Activated T-helper 1 cell treated with anti-CD3 and anti-CD28 coated beads, Interleukin-12 subunit alpha, Interleukin-12 subunit beta, Interleukin-2, Interleukin-4 antibody, amounts not matched to agents 30 ng/mL and 10 ng/mL and 1 ng/mL, durations not matched to agents 14 hours and 24 hours and 36 hours (primary cell): ENCODE results near the gene PCGF2. TPM values are rescaled to one million over a fixed set of nuclear protein-coding genes. Genes with fewer than 3 reads are reported as not detected.

Experiments used
- DNase-seq: peaks from one replicate; pipeline ENCODE4 v3.0.0; 2021; ENCODE audit warnings: low spot score
- H3K27ac Mint-ChIP-seq: one replicate; pipeline ENCODE4 v1.8.0; 2021; ENCODE audit warnings: mild to moderate bottlenecking, mixed read lengths
- H3K27me3 Mint-ChIP-seq: one replicate; pipeline ENCODE4 v1.8.0; 2022; ENCODE audit warnings: mild to moderate bottlenecking, moderate library complexity, mixed read lengths; ENCODE audit not compliant: insufficient read depth
- H3K36me3 Mint-ChIP-seq: one replicate; pipeline ENCODE4 v1.8.0; 2021; ENCODE audit warnings: low read depth, mixed read lengths
- H3K4me1 Mint-ChIP-seq: one replicate; pipeline ENCODE4 v1.8.0; 2021; ENCODE audit warnings: low read depth, mixed read lengths
- H3K4me3 Mint-ChIP-seq: one replicate; pipeline ENCODE4 v1.8.0; 2021; ENCODE audit warnings: mild to moderate bottlenecking, moderate library complexity, mixed read lengths
- H3K9me3 Mint-ChIP-seq: one replicate; pipeline ENCODE4 v1.8.0; 2021; ENCODE audit warnings: mixed read lengths
- intact Hi-C: fragments of 100-400 bp; cut with micrococcal nuclease; formaldehyde crosslinking; loops from one replicate; pipeline ENCODE4 v1.15.1; 2024
- total RNA-seq: library from RNA; stranded (reverse); gene quantifications from 2 replicates; pipeline ENCODE4 v1.2.3, GENCODE V29; 2022

Gene PCGF2
- total RNA-seq, 1 donor from 2014 or later = 4.6 TPM

- intact Hi-C loops = no loop called here
- Mint-ChIP-seq H3K4me1 (peaks cover 35% of the 10 kb centered on the region), H3K4me3 (no peak overlapping the region), H3K27ac (peak overlapping the region; percentile 79), H3K27me3 (no peaks in the 10 kb centered on the region), H3K9me3 (no peaks in the 10 kb centered on the region), H3K36me3 (peaks cover 51% of the 10 kb centered on the region)
- no peak for DNase-seq
These were observed 31.6 kb downstream of the PCGF2 start for GRCh38 chr17:38716368-38717005.

- Mint-ChIP-seq H3K27me3 (no peaks in the 10 kb centered on the region), H3K4me3 (peak overlapping the region; percentile 34), H3K4me1 (peaks cover 46% of the 10 kb centered on the region), H3K36me3 (peaks cover 48% of the 10 kb centered on the region), H3K27ac (peak overlapping the region; percentile 88), H3K9me3 (no peaks in the 10 kb centered on the region)
- no peak for DNase-seq
- intact Hi-C loops = loop anchor here (1.0 kb wide), 1 partner anchor 9 kb away; no protein-coding TSS in a partner anchor
These were observed 32.8 kb downstream of the PCGF2 start for GRCh38 chr17:38715216-38715943.

GRCh38 chr17:38713456-38714075 is 34.6 kb downstream of the PCGF2 start:
- Mint-ChIP-seq H3K36me3 (peaks cover 54% of the 10 kb centered on the region), H3K27ac (peak overlapping the region; percentile 29), H3K9me3 (no peaks in the 10 kb centered on the region), H3K4me1 (peaks cover 55% of the 10 kb centered on the region), H3K27me3 (no peaks in the 10 kb centered on the region), H3K4me3 (no peak overlapping the region)
- DNase-seq = no peak
- intact Hi-C loops = no loop called here

- H3K9me3 Mint-ChIP-seq = no peaks in the 10 kb centered on the region
- intact Hi-C loops = no loop called here
- no peak overlapping the region for H3K27ac Mint-ChIP-seq
- no peaks in the 10 kb centered on the region for H3K27me3 Mint-ChIP-seq
- H3K36me3 Mint-ChIP-seq = peaks cover 55% of the 10 kb centered on the region
- peaks cover 62% of the 10 kb centered on the region for H3K4me1 Mint-ChIP-seq
- H3K4me3 Mint-ChIP-seq = no peak overlapping the region
- no peak for DNase-seq
These were observed 35.5 kb downstream of the PCGF2 start for GRCh38 chr17:38712593-38712992.

GRCh38 chr17:38711792-38712571 is 36.2 kb downstream of the PCGF2 start:
- Mint-ChIP-seq H3K4me1 (peaks cover 69% of the 10 kb centered on the region), H3K4me3 (no peak overlapping the region), H3K27ac (peak overlapping the region; percentile 40), H3K27me3 (no peaks in the 10 kb centered on the region), H3K36me3 (peaks cover 60% of the 10 kb centered on the region), H3K9me3 (no peaks in the 10 kb centered on the region)
- DNase-seq = no peak
- intact Hi-C loops = no loop called here

- no peaks in the 10 kb centered on the region for H3K9me3 Mint-ChIP-seq
- H3K4me1 Mint-ChIP-seq = peaks cover 75% of the 10 kb centered on the region
- H3K27ac Mint-ChIP-seq = peak overlapping the region; percentile 73
- H3K4me3 Mint-ChIP-seq = no peak overlapping the region
- intact Hi-C loops = no loop called here
- no peaks in the 10 kb centered on the region for H3K27me3 Mint-ChIP-seq
- H3K36me3 Mint-ChIP-seq = peaks cover 64% of the 10 kb centered on the region
- no peak for DNase-seq
These were observed 37.2 kb downstream of the PCGF2 start for GRCh38 chr17:38710985-38711384.

GRCh38 chr17:38710604-38710962 is 37.6 kb downstream of the PCGF2 start:
- intact Hi-C loops = no loop called here
- no peak overlapping the region for H3K4me3 Mint-ChIP-seq
- H3K27ac Mint-ChIP-seq = peak overlapping the region; percentile 73
- no peaks in the 10 kb centered on the region for H3K27me3 Mint-ChIP-seq
- no peaks in the 10 kb centered on the region for H3K9me3 Mint-ChIP-seq
- DNase-seq = no peak
- H3K4me1 Mint-ChIP-seq = peaks cover 71% of the 10 kb centered on the region
- peaks cover 62% of the 10 kb centered on the region for H3K36me3 Mint-ChIP-seq

GRCh38 chr17:38709864-38710603 is 38.1 kb downstream of the PCGF2 start:
- intact Hi-C loops = loop anchor here (10.0 kb wide), 1 partner anchor 1855 kb away; the partner anchor contains the start of gene CCR7
- no peaks in the 10 kb centered on the region for H3K9me3 Mint-ChIP-seq
- no peaks in the 10 kb centered on the region for H3K27me3 Mint-ChIP-seq
- H3K4me3 Mint-ChIP-seq = no peak overlapping the region
- peaks cover 66% of the 10 kb centered on the region for H3K4me1 Mint-ChIP-seq
- H3K27ac Mint-ChIP-seq = peak overlapping the region; percentile 73
- H3K36me3 Mint-ChIP-seq = peaks cover 57% of the 10 kb centered on the region
- DNase-seq = no peak

- H3K4me1 Mint-ChIP-seq = peaks cover 62% of the 10 kb centered on the region
- H3K9me3 Mint-ChIP-seq = no peaks in the 10 kb centered on the region
- intact Hi-C loops = loop anchor here (10.0 kb wide), 1 partner anchor 1856 kb away; the partner anchor contains the start of gene CCR7
- no peaks in the 10 kb centered on the region for H3K27me3 Mint-ChIP-seq
- peak overlapping the region; percentile 11 for H3K27ac Mint-ChIP-seq
- DNase-seq = no peak
- peaks cover 52% of the 10 kb centered on the region for H3K36me3 Mint-ChIP-seq
- peak overlapping the region; percentile 23 for H3K4me3 Mint-ChIP-seq
These were observed 38.9 kb downstream of the PCGF2 start for GRCh38 chr17:38709104-38709820.

- H3K4me1 Mint-ChIP-seq = peaks cover 69% of the 10 kb centered on the region
- peak overlapping the region; percentile 93 for H3K4me3 Mint-ChIP-seq
- H3K36me3 Mint-ChIP-seq = peaks cover 46% of the 10 kb centered on the region
- no peaks in the 10 kb centered on the region for H3K9me3 Mint-ChIP-seq
- H3K27ac Mint-ChIP-seq = peak overlapping the region; percentile 95
- no peak for DNase-seq
- H3K27me3 Mint-ChIP-seq = no peaks in the 10 kb centered on the region
- intact Hi-C loops = loop anchor here (10.0 kb wide), 1 partner anchor 1857 kb away; the partner anchor contains the start of gene CCR7
These were observed 40.3 kb downstream of the PCGF2 start for GRCh38 chr17:38707678-38708351.

GRCh38 chr17:38706505-38707216 is 41.5 kb downstream of the PCGF2 start:
- Mint-ChIP-seq H3K27me3 (no peaks in the 10 kb centered on the region), H3K9me3 (no peaks in the 10 kb centered on the region), H3K27ac (peak overlapping the region; percentile 95), H3K36me3 (peaks cover 41% of the 10 kb centered on the region), H3K4me3 (peak overlapping the region; percentile 93), H3K4me1 (peaks cover 70% of the 10 kb centered on the region)
- DNase-seq = no peak
- intact Hi-C loops = loop anchor here (1.0 to 10.0 kb wide), 3 partner anchors 9 to 1858 kb away; partner anchors contain the start of gene CCR7
